Osteoblast (primary cell): ENCODE measurements around the gene CALR3. TPM values are rescaled to one million over a fixed set of nuclear protein-coding genes. Genes with fewer than 3 reads are reported as not detected.

Experiments
- DNase-seq: peaks from one replicate; pipeline ENCODE4 v3.0.0; 2011; ENCODE audit warnings: low spot score, mixed read lengths; ENCODE audit not compliant: insufficient read length; ENCODE audit errors: missing footprints
- H2AFZ ChIP-seq: 2 replicates; pipeline ENCODE4 v1.6.0; 2011; ENCODE audit warnings: mild to moderate bottlenecking, low read length
- H3K27ac ChIP-seq: 2 replicates; pipeline ENCODE4 v1.5.1; 2011; ENCODE audit warnings: mild to moderate bottlenecking, low read depth, low read length, moderate library complexity
- H3K27me3 ChIP-seq: 2 replicates; pipeline ENCODE4 v1.6.0; 2012; ENCODE audit warnings: mild to moderate bottlenecking, control low read depth, inconsistent platforms, low read length, moderate library complexity; ENCODE audit not compliant: insufficient read depth
- H3K36me3 ChIP-seq: 2 replicates; pipeline ENCODE4 v1.5.1; 2011; ENCODE audit warnings: mild to moderate bottlenecking, low read length, control low read depth, moderate library complexity; ENCODE audit not compliant: insufficient read depth
- H3K4me1 ChIP-seq: 2 replicates; pipeline ENCODE4 v1.5.1; 2011; ENCODE audit warnings: mild to moderate bottlenecking, low read length, control low read depth, moderate library complexity; ENCODE audit not compliant: insufficient read depth
- H3K4me2 ChIP-seq: 2 replicates; pipeline ENCODE4 v1.6.0; 2011; ENCODE audit warnings: mild to moderate bottlenecking, low read length; ENCODE audit not compliant: insufficient read depth
- H3K4me3 ChIP-seq: fragments of 200-600 bp; sonication (generic); 3 replicates; pipeline ENCODE4 v1.5.1; 2012; ENCODE audit warnings: mild to moderate bottlenecking, low read length, inconsistent platforms; ENCODE audit not compliant: insufficient read depth
- H3K79me2 ChIP-seq: 2 replicates; pipeline ENCODE4 v1.6.0; 2012; ENCODE audit warnings: mild to moderate bottlenecking, low read length, control low read depth, inconsistent platforms; ENCODE audit not compliant: insufficient read depth
- H3K9me3 ChIP-seq: 2 replicates; pipeline ENCODE4 v1.5.1; 2011; ENCODE audit warnings: low read depth, low read length, control low read depth
- H4K20me1 ChIP-seq: 2 replicates; pipeline ENCODE4 v1.6.0; 2012; ENCODE audit warnings: mild to moderate bottlenecking, low read length, control low read depth; ENCODE audit not compliant: insufficient read depth
- CTCF ChIP-seq: IDR thresholded peaks from 2 replicates; pipeline ENCODE4 v1.5.1; 2011; ENCODE audit warnings: mild to moderate bottlenecking, low read depth, low read length, moderate library complexity; ENCODE audit errors: extremely low read depth
- total RNA-seq: library from RNA; depleted of rRNA; stranded (reverse); fragments of >200 nt; gene quantifications from 2 replicates; pipeline ENCODE4 v1.2.3, GENCODE V29; 2012

CALR3 gene
- total RNA-seq, 1 donor, result not detected

DNA sequence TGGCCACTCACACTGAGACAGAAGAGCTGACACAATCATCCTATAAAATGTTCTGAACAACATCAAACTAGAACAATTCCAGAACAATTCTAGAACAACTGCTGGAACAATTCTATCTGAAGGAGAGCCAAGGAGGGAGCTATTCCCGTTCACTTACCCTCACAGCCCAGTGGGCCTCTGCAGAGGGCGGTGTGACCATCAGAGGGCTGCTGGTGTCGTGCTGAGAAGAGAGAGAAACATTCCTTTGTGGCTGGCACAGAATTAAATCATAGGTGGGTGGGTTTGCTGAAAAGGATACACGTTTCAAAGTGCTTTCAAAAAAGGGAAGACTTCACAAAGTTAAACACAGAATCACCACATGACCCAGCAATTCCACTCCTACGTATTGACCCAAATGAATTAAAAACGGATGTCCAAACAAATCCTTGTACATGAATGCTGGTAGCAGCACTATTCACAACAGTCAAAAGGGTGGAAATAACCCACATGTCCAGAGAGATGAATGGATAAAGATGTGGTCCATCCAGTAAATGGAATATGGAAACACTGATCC, 59.1 kb downstream of the CALR3 start:
- Histone ChIP-seq H3K36me3 (peaks cover 30% of the 10 kb centered on the region), H3K27me3 (no peaks in the 10 kb centered on the region), H3K4me1 (peaks cover 25% of the 10 kb centered on the region), H2AFZ (no peak overlapping the region), H3K27ac (peak overlapping the region; percentile 87), H3K4me3 (no peak overlapping the region), H3K9me3 (no peaks in the 10 kb centered on the region), H4K20me1 (peaks cover 9% of the 10 kb centered on the region), H3K4me2 (peak overlapping the region; percentile 64), H3K79me2 (peaks cover 8% of the 10 kb centered on the region)
- no peak for TF ChIP-seq CTCF
- DNase-seq, result no peak

GRCh38 chr19:16435999-16436650, 59.8 kb downstream of the CALR3 start:
- peak; percentile 37 for DNase-seq
- Histone ChIP-seq H3K79me2 (peaks cover 4% of the 10 kb centered on the region), H3K4me2 (peak overlapping the region; percentile 64), H3K27ac (peak overlapping the region; percentile 87), H3K36me3 (peaks cover 37% of the 10 kb centered on the region), H3K4me1 (peaks cover 25% of the 10 kb centered on the region), H4K20me1 (peaks cover 9% of the 10 kb centered on the region), H2AFZ (no peak overlapping the region), H3K9me3 (no peaks in the 10 kb centered on the region), H3K4me3 (peak overlapping the region; percentile 19), H3K27me3 (no peaks in the 10 kb centered on the region)
- TF ChIP-seq CTCF, result no peak

DNA sequence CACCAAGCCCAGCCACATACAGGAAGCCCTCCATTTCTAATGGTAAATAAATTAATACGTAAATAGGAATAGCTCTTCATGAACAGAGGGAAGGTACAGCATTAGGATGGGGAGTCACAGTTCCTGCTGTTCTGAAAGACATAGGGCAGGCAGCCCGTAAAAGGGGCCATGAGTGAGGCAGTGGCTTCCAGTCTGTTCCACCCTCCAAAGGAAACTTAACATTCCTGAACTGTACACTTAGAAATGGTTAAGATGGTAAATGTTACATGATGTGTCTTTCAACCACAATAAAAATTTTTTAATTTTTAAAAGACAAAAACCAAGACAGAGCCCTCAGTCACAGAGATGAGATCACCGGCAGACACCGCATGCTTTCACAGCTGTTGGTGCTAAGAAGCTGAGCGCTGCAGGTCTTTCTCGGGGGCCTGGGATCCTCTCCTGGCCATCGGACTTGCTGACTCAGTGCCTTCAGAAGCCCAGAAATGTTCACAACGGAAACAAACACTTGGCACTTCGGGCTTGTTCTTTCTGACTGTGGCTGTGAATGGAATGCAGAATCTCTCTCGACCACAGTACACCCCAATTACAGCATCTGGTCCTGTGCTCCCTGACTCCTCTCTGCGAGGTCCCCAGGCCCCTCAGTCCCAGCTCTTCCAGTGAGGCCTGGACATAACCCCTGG, 60.6 kb downstream of the CALR3 start:
- Histone ChIP-seq H3K36me3 (peaks cover 35% of the 10 kb centered on the region), H3K79me2 (no peaks in the 10 kb centered on the region), H3K4me2 (peak overlapping the region; percentile 64), H2AFZ (no peak overlapping the region), H3K4me1 (peaks cover 25% of the 10 kb centered on the region), H4K20me1 (peaks cover 9% of the 10 kb centered on the region), H3K9me3 (no peaks in the 10 kb centered on the region), H3K4me3 (peak overlapping the region; percentile 19), H3K27ac (peak overlapping the region; percentile 87), H3K27me3 (no peaks in the 10 kb centered on the region)
- DNase-seq, result peak; percentile 97
- no peak for TF ChIP-seq CTCF

GRCh38 chr19:16433986-16434385, 62.0 kb downstream of the CALR3 start:
- no peak overlapping the region for H3K4me2 ChIP-seq
- H3K4me3 ChIP-seq, result no peak overlapping the region
- no peak for TF ChIP-seq CTCF
- no peaks in the 10 kb centered on the region for H3K9me3 ChIP-seq
- peak overlapping the region; percentile 87 for H3K27ac ChIP-seq
- no peaks in the 10 kb centered on the region for H3K27me3 ChIP-seq
- DNase-seq, result no peak
- peaks cover 34% of the 10 kb centered on the region for H3K36me3 ChIP-seq
- H3K4me1 ChIP-seq, result peaks cover 25% of the 10 kb centered on the region
- no peaks in the 10 kb centered on the region for H3K79me2 ChIP-seq
- H2AFZ ChIP-seq, result no peak overlapping the region
- peaks cover 9% of the 10 kb centered on the region for H4K20me1 ChIP-seq
